GM21825 (cell line): ENCODE measurements around the gene CAPS.

Source experiments
- ATAC-seq: cut with Tn5 transposase; IDR thresholded peaks from one replicate; pipeline ENCODE4 v1.9.1; 2021; ENCODE audit warnings: mild to moderate bottlenecking, moderate library complexity; ENCODE audit not compliant: unreplicated experiment

CAPS gene

DNA sequence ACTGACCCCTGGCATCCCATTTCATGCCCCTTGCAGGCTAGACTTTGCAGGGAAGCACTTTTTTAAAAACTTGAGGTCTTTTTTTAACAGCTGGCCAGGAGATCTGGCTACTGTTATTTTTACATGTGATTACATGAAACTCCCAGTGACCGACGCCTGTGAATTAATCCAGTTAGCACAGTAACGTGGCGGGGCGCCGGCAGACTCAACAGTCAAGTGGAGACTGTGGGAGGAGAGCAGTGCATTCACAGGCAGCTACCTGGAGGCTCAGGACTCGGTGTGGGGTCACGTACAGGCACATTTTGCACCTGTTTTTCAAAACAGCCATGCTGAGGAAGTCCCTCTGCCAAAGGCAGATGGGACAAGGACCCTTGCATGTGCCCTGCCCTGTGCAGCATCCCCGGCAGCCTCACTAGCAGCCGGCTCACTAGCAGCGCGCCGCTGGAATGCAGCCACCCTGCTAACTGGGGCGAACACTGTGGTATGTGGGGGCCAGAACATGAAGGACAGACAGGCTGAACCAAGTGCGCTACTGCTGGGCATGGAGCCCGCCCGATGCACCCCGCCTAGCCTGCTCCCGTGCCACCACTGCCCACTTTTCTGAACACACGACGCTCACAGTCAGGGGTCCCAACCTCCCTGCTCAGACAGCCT is 18.7 kb downstream of the CAPS start:
- ATAC-seq, result no peak

DNA sequence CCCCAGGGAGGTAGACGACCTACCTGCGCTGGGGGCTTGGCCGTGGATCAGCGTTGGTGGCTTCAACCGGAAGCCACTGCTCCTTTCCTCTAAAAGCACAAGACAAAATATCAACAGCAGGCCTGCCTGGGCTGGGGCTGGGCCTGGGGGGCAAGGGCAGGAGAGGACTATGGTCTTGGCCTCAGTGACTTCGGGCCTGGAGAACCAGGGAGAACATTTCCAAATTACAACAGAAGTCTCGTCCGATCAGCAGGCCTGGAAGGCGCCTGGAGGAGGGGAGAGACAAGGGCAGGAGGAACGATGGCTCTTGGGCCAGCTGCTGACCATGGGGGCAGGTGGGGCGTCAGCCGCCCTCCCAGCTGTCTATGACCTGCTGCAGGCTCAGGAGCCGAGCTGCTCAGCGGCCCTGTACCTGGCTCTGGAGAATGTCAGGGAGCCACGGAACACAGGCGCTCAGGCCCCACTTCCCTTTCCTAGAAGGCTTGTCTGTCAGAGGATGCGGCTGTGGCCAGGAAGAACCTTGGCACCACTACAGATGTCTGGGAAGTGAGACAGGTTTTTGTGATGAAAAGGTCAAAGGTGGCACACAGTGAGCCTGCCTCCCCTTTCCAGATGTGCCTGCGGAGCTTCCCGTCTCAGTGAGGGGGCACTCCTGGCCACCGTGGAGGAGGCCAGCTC is 19.5 kb downstream of the CAPS start:
- ATAC-seq, result no peak

DNA sequence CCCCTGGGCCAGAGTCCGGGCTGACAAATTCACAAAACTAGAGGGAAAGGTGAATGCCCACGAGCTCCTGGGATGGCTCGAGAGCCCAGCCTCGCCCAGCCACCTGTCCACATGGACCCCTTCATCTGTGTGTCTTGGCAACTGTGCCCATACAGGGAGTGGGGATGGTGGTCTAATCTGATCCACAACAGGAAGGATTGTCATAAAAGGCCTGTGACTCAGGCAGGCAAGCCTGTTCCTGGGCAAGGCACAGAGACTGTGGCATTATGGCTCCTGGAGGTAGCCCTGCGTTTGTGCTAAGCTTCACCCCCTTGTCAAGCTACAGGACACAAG is 20.0 kb downstream of the CAPS start:
- no peak for ATAC-seq

DNA sequence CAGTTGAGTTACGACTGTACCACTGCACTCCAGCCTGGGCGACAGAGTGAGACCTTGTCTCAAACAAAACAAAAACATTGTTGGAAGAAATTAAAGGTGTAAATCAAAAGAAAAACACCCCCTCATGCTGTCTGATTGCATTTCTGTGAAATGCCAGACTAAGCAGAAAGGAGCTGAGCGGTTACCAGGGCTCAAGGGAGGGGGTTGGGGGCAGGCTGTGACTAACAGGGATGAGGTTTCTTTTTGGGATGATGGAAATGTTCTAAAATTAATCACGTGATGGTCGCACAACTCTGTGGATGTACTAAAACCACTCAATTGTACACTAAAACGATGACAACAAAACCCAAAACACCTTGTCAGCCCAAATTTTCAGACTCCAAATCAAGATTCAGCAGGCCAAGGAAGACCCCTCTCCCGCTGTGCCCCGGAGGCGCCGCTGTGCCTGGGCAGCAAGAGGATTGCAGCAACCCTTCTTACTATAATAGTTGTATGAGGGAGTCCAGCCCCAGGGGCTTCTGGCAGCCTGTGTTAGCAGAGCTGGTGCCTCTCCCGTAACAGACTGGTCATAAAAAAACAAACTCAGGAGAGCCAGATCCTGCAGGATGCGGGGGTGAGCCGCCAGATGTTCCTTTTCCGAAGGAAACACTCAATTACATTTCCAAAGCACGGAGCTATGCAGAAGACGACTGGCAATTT is 20.9 kb downstream of the CAPS start:
- ATAC-seq, result no peak

DNA sequence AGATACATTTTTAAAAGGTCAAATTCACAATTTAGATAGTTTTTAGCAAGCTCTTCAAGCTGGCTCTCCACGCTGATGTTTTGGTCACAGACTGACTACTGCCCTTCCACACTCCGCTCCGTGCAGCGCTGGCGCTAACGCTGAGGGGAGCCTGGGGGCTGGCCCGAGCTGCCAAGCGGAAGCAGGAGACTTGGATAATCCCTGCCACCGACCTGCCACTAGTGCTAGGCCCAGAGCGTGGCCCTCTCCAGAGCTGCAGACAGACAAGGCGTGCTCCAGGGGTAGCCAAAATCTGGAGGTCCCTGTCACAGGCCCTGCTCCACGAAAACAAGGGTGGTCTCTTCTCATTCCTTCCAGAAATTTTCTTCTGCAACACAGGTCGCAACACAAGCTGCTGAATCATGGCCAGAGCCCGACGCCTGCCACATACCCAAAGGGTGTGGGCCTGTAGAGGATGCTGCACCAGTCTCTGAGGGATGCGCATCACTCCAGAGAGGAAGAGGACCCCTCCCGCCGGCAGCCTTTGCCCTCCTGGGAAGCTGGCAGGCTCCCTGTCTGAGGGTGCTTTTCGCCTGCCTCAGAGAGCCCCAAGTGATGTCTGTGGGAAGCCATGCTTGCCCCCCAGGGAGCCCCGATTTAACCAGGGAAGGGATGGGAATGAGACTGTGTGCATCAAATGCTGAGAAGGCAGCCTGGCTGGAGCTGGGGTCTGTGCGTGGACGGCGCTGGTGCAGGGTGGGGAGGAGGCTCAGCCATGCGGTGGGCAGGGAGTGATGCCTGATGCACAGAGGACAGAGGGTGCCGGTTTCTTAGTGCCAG is 21.6 kb downstream of the CAPS start:
- ATAC-seq, result no peak

DNA sequence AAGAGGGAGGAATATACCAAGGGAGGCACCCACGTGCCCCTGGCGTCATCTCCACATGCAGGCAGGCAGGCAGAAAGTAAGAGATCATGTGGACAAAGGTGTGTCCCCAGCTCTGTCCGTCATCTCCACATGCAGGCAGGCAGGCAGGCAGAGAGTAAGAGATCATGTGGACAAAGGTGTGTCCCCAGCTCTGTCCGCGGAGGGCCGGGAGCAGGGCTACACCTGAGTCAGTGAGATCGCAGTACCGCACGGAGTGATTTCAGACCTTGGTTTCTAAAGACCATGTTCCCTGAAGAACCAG is 22.2 kb downstream of the CAPS start:
- no peak for ATAC-seq

DNA sequence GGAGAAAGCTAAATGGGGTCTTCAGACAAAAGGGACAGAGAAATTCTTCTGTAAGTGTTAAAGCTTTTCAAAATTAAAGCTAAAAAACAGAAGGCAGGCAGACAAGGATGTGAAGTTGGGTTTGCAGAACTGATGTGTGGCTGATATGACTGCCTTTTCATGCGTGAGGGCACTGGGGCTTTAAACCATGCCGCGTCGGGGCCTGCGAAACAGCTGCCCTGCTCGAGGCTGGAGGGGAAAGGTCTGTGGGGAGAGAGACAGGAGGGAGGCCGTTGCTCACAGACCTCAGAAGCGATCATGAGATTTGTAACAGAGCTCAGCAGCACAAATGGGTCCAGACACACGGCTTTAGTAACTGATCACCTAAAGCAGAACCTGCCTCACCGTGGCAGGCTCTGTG is 23.5 kb downstream of the CAPS start:
- ATAC-seq, result no peak

DNA sequence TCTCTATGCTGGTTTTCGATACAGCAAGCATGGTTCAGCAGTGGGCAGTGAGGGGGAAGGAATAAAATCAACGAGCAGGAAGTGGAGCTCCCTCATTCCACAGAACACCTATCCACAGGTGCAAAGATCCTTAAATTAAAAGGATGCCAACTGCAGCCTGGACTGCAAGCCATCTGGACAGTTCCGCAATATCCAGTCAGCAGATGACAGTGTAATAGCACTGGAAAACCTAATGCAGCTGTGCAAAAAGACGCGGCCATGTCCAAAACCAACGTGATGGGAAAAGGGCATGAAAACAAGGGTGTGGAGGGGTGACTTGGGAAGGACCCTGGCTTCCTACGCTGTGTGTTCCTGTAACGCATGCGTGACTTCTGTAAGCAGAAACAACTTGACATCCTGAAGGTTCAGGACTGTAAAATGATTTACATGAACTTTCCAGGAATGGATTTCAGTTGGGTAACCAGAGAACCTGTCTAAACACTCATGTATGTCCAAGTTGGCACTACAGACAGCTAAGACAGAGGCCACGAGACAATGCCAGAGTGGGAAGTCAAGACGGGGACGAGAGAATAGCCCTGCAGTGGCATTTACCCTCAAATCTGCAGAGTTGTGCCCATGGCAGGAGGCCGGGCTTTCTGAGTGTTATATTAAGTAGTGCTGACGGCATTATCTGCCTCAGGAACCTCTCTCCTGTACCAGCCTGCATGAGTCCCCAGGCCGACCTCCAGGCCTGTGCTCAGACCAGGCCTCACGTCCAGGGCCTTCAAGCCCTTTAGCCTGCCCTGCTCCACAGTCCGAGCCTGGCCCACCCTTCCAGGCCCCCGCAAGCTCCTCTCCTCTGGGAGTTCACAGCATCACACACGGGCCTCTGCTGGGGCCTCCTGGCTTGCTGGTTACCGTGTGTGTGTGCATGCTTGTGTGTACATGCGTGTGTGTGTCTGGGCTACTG is 26.5 kb downstream of the CAPS start:
- ATAC-seq, result no peak

DNA sequence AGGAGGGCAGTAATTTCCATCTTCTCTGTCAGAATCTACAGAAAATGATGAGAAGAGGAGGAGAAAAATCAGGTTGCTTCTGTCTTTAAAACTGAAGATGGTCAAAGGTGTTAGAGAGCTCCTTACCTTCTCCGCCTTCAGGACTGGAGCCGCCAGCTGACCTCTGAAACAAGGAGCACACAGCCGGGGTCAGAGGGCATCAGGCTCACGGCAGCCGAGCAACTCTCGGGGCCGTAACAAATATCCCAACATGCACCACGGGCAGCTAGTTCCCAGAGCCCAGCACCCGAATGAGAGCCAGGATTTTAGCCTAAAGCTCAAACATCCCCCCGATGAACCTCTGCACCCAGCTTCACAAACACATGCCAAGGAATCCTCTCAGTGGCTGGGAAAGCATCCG is 27.6 kb downstream of the CAPS start:
- ATAC-seq, result no peak

DNA sequence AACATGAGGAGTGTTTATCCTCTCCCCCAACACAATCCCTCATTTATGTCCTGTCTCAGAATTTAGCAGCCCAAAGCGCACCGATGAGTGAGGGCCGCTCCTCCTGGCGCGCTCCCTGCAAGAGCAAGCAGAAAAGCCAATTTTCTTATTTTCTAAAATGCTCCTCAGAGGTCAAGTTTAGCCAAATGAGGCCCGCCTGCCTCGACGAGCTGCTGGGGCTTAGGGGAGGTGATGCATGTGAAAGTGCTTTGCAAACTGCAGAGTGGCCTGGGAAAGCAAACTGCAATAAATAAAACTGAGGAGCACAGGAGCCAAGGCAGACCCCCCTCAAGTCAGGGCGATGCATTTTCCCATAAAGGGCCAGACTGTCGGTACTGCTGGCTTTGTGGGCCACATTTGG is 29.0 kb downstream of the CAPS start:
- no peak for ATAC-seq

DNA sequence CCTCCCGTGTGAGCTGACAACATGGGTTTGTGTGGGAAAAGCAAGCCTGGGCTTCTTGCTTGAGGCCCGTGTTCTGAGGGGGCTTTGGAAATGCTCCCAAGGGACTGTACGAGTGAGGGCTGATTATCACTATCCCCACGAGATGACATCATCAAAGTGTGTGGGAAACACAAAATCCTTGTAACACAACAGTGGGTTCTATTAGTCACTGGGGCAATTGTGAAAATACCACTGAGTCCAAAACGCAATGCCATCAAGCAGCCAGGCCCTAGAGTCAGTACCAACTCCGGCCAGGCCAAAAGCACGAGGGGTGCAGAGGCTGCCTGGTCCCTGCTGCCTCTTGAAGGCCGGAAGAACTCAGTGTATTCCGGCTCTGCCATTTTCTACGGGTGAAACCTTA is 29.6 kb downstream of the CAPS start:
- no peak for ATAC-seq

DNA sequence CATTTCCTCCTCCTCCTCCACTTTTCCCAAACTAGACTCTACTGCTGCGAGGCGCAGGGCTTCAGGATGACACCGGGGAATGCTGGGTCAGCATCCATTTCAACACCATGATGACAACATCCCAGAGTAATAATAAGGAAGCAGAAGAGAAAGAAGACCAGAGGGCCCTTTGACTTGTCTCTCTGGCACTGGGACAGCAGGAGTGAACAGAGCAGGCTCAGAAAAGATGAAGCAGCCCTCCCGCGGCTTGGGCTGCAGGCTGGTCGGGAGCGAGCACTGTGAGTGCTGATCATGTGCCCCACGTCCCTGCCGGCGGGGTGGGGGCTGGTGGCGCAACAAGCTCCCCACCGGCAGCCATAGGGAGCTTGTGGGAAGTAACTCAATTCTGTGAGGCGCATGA is 33.4 kb downstream of the CAPS start:
- ATAC-seq, result no peak

DNA sequence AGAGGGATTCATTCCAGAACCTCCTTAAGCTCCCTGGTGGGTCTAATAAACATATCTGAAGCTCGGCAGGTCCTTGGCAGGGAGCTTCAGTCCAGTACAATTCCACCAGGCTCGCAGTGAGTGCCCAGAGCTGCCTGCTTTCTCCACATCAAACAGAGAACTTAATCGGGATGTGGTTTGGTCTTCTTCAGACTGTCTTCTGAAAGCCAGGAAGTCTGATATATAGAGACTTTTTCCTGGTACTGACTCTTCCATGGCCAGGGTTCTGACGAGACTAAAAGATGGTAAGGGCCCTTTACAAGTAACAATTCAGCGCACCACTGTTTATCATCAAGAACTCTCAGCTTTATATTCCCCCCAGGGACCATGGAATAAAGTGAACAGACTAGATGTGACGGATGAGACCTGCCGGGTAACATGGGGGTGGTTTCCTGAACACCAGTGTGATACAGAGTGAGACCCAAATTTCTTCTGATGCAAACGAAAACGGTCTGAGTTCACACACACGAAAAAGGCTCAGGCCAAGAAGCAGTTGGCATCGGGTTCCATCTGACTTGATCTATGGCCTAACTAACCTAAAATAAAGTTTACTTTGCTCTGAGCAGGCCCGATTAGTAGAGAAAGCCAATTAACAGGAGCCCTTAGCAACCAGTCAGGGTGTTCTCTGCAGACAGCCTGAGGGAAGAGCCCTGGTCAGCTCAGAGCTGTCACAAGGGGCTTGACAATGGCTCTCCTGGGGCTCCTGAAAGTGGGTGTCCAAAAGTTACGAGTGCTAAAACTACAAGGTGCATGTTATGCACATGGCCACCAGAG is 34.9 kb downstream of the CAPS start:
- no peak for ATAC-seq

DNA sequence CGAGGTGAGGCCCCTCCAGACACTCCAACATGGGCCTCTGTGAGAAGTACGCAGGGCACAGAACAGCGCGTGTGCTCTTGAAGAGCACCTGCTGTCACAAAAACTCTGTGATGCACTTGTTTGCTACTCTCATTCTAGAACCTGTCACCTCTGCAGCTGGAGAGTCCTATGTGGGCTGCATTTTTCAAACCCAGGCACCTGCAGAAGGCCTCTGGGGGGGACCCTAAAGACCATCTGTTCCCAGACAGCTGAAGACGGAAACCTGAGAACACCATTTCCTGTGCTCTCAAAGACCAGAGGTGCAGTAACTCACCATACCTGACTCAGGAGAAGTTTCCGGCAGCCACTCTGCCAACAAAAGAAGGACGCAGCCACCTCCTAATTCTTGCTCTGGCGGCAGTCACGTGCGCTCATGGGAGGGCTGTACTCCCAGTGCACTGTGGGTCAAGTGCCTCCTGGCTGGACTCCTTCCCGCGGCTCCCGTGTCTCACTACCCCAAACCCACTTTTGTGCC is 35.8 kb downstream of the CAPS start:
- ATAC-seq, result no peak

DNA sequence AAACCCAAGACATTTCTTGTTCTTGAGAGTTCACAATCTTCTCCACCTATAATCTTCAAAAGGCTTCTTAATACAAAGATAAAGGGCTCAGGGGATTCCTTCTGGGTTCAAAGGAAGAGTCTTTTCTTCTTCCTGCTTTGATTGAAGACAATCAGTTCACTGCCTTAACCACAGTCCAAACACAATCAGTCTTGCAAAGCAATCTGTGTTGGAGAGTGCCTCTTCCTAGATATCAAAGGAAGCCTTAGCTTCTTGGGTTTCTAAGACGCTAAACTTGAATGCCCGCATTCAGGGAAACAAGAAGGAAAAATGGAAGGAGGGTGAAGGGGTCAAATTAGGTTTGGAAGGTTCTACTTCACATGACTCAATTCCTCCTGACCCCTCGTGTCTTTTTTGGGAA is 36.7 kb downstream of the CAPS start:
- no peak for ATAC-seq

DNA sequence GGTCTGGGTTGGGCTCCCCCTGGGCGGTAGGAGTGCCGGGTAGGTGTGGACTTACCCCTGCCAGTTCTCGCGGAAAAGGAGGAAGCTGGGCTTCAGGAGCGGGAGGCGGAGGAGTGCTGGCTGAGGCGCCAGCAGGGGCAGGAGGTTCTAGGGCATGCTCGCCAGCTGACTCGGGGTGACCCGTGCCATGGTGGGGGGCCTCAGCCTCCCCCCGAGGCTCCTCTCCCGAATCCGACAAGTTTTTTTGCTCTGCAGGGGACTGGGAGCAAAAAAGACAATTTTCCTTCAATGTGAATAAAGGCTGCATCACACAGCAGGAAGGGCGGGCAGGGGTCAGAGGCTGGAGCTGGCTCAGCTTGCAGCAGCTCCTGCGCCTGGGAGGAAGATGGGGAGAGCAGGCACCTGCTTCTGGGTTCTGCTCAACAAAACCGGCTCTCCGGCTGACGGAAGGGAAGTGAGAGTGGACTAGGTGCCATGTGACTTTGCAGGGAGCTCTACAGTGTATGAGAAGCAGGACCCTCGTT is 37.3 kb downstream of the CAPS start:
- ATAC-seq, result no peak

DNA sequence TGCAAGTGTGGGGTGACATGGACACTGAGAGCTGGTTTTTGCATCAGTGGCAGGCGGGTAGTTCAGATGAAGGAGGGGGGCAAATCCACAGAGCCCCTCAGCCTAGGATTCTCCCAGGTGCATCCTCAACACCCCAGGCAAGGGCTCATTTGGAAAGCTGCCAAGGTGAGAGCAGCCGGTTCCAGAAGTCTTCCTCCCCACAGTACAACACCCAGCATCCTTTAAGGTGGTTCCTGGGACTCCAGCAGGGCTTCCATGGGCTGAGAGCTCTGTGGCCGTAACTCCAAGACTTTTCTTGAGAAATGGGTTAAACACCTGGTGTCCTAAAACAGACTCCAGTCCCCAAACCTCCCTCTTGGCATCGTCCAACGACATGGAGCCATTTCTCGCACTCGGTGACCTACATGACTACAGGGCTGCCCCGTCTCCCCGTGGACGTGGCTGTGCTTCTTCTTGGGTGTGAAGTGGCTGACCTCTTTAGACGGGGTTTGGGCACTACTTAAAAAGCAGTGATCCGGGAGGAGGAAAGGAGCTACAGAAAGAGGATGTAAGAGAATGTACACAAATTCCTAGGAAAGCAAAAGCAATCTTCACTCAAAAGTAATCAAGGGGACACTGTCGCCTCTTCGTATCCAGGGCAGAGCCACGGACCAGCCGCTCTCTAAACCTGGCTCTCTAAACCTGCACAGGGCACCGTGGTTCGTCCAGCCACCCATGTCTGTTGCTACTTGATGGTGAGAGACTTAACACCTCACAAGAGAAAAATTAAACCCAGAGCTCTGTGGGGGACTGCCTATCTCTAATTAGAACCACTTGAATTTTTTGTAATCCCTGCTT is 38.4 kb downstream of the CAPS start:
- ATAC-seq, result no peak

DNA sequence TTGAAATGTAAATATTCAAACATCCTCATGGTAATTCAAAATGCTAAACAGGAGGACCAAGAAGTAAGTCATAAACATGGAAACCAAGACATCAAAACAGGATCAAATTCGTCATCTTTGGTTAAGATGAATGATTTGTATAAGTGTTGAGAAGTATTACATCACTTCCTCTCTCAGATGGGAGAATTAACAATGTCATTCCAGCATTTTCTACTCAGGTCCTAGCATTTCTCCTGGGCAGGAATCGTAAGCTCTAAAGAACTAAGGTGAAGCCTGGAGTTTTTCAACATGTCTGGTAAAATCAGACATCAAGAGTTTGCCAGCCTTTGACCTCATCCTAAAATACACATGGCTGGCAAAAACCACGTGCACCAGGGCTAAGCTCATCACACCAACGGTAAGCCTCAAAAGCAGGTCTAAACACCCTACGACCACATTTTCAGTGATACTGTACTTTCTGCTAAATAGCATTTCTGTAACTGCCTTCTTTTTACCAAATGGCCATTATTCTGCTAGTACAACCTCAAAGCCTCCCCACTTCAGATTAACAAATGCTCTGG is 39.1 kb downstream of the CAPS start:
- ATAC-seq, result no peak
